Activated naive CD8-positive, alpha-beta T cell treated with anti-CD3 and anti-CD28 coated beads, Interleukin-2, amount 10 ng/mL, durations not matched to agents 7 days and 5 days (primary cell): ENCODE measurements around the gene GALNT2. TPM values are rescaled to one million over a fixed set of nuclear protein-coding genes. Genes with fewer than 3 reads are reported as not detected.

ENCODE experiments used
- ATAC-seq: fragments of 150-1000 bp; cut with Tn5 transposase; one replicate; pipeline ENCODE4 v1.10.0; 2021; ENCODE audit warnings: low read depth, moderate library complexity
- POLR2A ChIA-PET: fragments of 350-600 bp; sonication (Branson Sonifier 250); formaldehyde crosslinking; loops from one replicate; lab custom pipeline; 2021; ENCODE audit warnings: antibody characterized with exemption; lab: Charles Lee
- DNase-seq: peaks from one replicate; pipeline ENCODE4 v3.0.0; 2021
- H3K27ac Mint-ChIP-seq: one replicate; pipeline ENCODE4 v1.8.0; 2022; ENCODE audit warnings: mild to moderate bottlenecking, mixed read lengths
- H3K27me3 Mint-ChIP-seq: one replicate; pipeline ENCODE4 v1.8.0; 2022; ENCODE audit warnings: mild to moderate bottlenecking, moderate library complexity, mixed read lengths
- H3K36me3 Mint-ChIP-seq: one replicate; pipeline ENCODE4 v1.8.0; 2021; ENCODE audit warnings: mild to moderate bottlenecking, mixed read lengths
- H3K4me1 Mint-ChIP-seq: one replicate; pipeline ENCODE4 v1.8.0; 2021; ENCODE audit warnings: mixed read lengths
- H3K4me3 Mint-ChIP-seq: one replicate; pipeline ENCODE4 v1.8.0; 2022; ENCODE audit warnings: mild to moderate bottlenecking, moderate library complexity, mixed read lengths
- H3K9me3 Mint-ChIP-seq: one replicate; pipeline ENCODE4 v1.8.0; 2021; ENCODE audit warnings: mixed read lengths
- total RNA-seq, 2 experiments: library from RNA; stranded (reverse); gene quantifications; one replicate each; pipeline ENCODE4 v1.2.3, GENCODE V29; 2021

The GALNT2 gene
- total RNA-seq, 2 experiments from 2014 or later: 25.3 to 29.0 TPM

DNA sequence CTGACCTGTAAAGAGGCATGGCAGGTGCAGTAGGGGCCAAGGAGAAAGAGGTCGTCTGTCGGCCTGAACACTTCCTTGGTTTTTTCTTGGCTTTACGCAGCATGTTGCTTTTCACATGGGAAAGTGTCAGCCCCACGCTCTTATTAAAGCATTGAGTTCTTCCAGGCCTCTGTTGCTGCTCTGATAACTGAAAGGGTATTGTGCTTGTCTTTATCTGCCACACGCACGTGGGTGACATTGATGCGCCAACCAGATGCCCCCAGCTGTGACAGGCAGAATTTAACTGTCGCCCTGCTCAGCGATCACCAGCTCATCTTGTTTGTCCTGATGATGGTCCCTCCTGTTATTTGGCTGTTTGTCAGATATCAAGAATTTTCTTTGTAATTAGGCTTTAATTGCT is 76.5 kb downstream of the GALNT2 start:
- POLR2A ChIA-PET: no interaction called here
- no peaks in the 10 kb centered on the region for H3K9me3 Mint-ChIP-seq
- ATAC-seq: no peak
- peaks cover 33% of the 10 kb centered on the region for H3K4me1 Mint-ChIP-seq
- no peak overlapping the region for H3K27ac Mint-ChIP-seq
- H3K36me3 Mint-ChIP-seq: no peaks in the 10 kb centered on the region
- no peak overlapping the region for H3K4me3 Mint-ChIP-seq
- DNase-seq: no peak
- H3K27me3 Mint-ChIP-seq: no peaks in the 10 kb centered on the region

DNA sequence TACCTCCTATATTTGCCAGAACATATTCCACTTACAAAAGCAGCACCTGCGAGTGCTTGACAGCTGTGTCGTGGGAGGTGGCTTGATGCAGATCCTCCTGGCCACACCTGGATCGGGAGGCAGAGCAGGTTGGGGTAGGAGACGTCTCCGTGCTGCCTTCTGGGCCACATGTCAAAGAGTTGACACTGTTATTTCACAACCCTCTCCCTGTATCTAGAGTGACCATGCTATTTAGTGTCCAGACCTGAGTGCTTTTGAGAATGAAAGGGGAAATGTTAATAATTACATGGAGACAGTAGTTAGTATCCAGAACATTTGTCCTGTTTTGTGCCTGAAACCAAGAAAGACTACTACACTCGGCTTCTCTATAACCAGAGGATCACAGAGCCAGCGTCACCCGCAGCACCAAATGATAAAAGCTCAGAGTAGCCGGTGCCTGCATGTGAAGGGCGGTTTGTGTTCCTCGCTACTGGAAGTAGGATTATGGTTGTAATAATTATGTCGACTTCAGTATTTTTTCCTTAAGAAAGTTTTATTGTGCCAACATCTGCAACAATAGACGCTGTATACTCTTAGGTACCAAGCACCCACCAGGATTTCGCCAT is 77.1 kb downstream of the GALNT2 start:
- DNase-seq (no peak), ATAC-seq (no peak)
- Mint-ChIP-seq H3K9me3 (no peaks in the 10 kb centered on the region), H3K27me3 (no peaks in the 10 kb centered on the region), H3K4me3 (no peak overlapping the region), H3K27ac (no peak overlapping the region), H3K4me1 (peaks cover 32% of the 10 kb centered on the region), H3K36me3 (no peaks in the 10 kb centered on the region)
- POLR2A ChIA-PET: no interaction called here

DNA sequence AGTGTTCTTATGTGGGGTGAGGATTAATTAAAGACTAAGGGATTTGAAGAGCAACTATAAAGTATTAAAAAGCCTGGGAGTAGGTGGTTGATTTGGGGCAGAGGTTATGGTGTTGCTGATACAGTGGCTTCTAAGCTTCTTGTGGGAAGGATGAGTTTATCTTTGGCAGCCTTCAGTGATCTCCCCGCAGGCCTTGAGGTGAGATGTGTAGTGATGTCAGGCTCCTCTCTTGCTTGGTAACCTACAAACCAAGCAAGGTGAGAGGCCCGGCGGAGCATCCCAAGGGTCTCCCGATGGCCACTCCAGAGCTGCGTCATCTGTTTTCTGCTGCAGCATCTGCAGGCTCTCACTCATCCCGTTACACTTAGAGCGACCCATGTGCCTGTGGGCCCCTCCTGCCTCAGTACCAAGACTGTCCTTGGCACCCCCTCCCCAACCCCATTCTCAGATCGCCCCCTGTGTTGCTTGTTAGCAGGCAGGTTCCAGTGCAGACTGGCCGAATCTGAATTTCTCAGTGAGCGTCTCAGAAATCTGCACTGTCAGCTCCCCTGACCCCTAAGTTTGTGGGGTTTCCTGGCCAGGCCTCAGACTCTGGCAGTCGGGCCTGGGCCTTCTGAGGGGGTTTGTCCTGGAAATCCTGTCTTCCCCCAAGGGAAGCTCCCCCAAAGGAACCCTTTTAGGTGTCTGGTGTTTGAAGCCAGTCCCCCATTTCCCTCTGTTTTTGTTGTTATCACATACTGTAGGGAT is 77.9 kb downstream of the GALNT2 start:
- Mint-ChIP-seq H3K4me1 (peaks cover 40% of the 10 kb centered on the region), H3K9me3 (no peaks in the 10 kb centered on the region), H3K36me3 (no peaks in the 10 kb centered on the region), H3K27ac (no peak overlapping the region), H3K27me3 (no peaks in the 10 kb centered on the region), H3K4me3 (no peak overlapping the region)
- no peak for DNase-seq
- POLR2A ChIA-PET: no interaction called here
- no peak for ATAC-seq

DNA sequence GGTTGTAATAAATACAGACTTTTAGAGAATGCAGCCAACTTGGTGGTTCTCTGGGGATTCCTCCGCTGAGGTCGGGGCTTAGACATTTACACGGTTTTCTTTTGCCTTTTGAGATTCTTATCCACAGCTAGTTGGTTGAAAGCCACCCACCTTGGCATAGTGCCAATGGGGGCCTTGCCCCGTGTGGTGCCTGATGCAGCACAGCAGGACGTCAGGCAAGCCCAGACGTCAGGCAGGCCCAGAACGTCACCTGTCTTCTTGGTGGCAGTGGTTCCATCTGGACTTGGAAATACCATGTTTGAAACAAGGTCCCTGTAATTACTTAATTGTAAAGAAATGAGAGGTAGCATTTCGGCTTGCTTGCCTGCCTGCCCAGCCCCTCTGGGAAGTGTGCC is 78.5 kb downstream of the GALNT2 start:
- no peak overlapping the region for H3K4me3 Mint-ChIP-seq
- H3K4me1 Mint-ChIP-seq: peaks cover 44% of the 10 kb centered on the region
- ATAC-seq (no peak), DNase-seq (no peak)
- no peaks in the 10 kb centered on the region for H3K27me3 Mint-ChIP-seq
- H3K36me3 Mint-ChIP-seq: no peaks in the 10 kb centered on the region
- POLR2A ChIA-PET: no interaction called here
- no peaks in the 10 kb centered on the region for H3K9me3 Mint-ChIP-seq
- no peak overlapping the region for H3K27ac Mint-ChIP-seq

DNA sequence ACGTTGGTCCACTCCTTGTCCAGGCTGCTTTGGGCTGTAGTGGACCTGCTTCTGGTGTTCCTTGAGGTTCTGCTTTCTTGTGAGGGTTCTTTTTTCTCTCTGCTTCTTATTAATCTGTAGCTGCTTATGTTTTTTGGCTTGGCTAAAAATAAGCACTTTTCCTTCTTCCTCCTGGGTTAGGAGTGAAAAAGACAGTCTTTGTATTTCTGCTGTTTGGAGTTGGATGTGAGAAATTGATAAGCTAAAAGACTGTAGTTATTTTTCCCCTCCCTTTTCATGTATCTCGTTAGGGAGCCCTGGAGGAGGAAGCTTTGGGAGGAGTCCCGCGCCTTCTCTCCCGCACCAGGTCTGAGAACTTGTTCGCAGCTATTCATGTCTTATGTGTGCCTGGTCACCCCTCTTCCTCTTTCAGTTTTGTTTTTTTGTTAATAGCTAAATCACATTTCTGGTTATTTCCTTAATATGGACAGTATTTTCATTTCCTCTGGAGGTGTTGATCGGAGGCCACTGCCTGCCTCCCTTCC is 79.0 kb downstream of the GALNT2 start:
- H3K4me3 Mint-ChIP-seq: no peak overlapping the region
- DNase-seq (no peak), ATAC-seq (no peak)
- no peaks in the 10 kb centered on the region for H3K27me3 Mint-ChIP-seq
- POLR2A ChIA-PET: no interaction called here
- H3K27ac Mint-ChIP-seq: no peak overlapping the region
- H3K9me3 Mint-ChIP-seq: no peaks in the 10 kb centered on the region
- H3K36me3 Mint-ChIP-seq: no peaks in the 10 kb centered on the region
- H3K4me1 Mint-ChIP-seq: peaks cover 39% of the 10 kb centered on the region

DNA sequence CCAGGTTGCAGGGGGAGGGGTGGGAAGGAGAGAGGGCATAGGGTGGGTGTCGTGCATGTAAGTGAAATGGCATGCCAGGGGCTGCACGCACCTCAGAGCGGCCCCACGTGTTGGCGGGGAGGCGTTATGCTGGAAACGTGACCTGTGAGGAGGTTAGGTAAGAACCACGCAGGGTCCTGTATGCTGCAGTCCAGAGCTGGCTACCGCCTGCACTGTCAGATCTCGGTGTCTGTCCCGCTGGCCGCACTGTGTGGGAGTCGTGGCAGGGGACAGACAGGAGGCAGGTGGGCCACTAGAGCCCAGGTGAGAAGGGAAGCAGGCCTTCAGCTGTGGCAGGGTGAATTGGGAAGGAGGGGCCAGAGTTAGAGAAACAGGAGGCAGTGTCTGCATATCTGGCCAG is 79.7 kb downstream of the GALNT2 start:
- H3K9me3 Mint-ChIP-seq: no peaks in the 10 kb centered on the region

DNA sequence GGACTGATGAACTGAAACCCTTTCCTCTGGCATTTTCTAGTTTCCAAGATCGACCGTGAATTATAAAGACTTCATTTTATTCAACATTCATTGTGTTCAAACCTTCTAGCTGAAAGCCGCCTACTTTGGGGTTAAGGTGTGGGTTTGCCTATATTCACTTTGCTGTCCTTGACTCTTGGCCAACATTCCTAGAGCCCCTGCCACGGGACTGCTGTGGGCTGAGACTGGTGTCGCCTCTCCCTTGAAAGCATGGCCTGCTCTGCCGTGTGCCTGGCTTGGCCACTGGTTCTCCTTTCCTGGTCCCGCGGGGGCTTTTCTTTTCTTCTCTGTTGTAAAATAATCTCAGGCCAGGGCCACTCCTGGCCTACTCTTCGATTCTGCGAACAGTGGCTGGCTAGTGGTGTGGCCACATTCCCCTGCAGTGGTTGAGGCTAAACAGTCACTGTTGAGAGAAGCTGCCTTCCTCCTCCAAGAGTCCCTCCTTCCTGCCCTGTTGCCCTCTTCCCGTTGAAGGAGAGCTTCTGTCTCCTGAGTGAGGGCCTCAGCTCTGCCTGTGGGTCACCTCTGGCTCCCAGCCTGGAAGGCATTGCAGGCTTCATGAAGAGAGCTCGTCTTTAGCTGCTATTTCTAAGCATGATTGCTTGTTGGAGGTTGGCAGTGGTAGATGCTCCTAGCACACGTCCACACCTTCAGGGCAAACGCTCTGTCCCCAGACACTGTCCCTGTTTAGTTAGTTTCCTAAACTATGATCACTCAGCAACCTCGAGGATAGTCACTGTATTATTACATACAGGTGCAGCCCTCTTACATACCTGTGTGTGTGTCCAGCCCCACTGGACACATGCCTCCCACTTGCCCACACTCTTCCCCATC is 80.5 kb downstream of the GALNT2 start:
- Mint-ChIP-seq H3K9me3 (no peaks in the 10 kb centered on the region), H3K27ac (no peak overlapping the region), H3K4me3 (no peak overlapping the region), H3K36me3 (no peaks in the 10 kb centered on the region), H3K4me1 (peaks cover 34% of the 10 kb centered on the region), H3K27me3 (no peaks in the 10 kb centered on the region)
- POLR2A ChIA-PET: no interaction called here
- DNase-seq (no peak), ATAC-seq (no peak)

More for the DNA sequence above, 79.7 kb downstream of the GALNT2 start:
- H3K27ac Mint-ChIP-seq: no peak overlapping the region
- ATAC-seq: no peak
- no peak overlapping the region for H3K4me3 Mint-ChIP-seq
- no peaks in the 10 kb centered on the region for H3K36me3 Mint-ChIP-seq
- DNase-seq: no peak
- no peaks in the 10 kb centered on the region for H3K27me3 Mint-ChIP-seq
- POLR2A ChIA-PET: no interaction called here
- H3K4me1 Mint-ChIP-seq: peaks cover 35% of the 10 kb centered on the region

DNA sequence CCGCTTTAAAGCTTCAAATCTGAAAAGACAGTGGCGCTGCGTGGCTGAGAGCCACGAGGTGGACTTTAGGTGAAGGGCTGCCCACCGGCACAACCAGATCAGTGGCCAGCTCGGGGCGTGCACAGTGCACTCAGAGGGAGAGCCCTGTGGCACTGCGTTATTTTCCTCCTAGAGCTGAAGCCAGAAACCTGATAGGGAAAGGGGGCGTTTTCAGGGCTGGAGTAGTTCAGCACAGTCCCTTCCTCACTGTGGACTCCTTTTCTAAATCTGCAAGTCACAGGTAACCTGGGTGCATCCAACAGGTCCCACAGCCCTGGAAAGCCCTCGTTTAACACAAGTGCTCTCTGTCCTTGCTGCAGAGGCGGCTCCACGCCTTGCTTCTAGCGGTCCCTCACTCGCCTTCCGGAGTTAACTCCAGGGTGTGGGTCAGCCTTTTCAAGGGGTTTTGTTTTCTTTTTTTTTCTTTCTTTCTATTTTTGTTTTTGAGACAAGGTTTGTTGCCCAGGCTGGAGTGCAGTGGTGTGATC is 81.2 kb downstream of the GALNT2 start:
- POLR2A ChIA-PET: no interaction called here
- no peak overlapping the region for H3K4me3 Mint-ChIP-seq
- peaks cover 31% of the 10 kb centered on the region for H3K4me1 Mint-ChIP-seq
- H3K27me3 Mint-ChIP-seq: no peaks in the 10 kb centered on the region
- ATAC-seq: no peak
- DNase-seq: no peak
- no peak overlapping the region for H3K27ac Mint-ChIP-seq
- H3K9me3 Mint-ChIP-seq: no peaks in the 10 kb centered on the region
- no peaks in the 10 kb centered on the region for H3K36me3 Mint-ChIP-seq

DNA sequence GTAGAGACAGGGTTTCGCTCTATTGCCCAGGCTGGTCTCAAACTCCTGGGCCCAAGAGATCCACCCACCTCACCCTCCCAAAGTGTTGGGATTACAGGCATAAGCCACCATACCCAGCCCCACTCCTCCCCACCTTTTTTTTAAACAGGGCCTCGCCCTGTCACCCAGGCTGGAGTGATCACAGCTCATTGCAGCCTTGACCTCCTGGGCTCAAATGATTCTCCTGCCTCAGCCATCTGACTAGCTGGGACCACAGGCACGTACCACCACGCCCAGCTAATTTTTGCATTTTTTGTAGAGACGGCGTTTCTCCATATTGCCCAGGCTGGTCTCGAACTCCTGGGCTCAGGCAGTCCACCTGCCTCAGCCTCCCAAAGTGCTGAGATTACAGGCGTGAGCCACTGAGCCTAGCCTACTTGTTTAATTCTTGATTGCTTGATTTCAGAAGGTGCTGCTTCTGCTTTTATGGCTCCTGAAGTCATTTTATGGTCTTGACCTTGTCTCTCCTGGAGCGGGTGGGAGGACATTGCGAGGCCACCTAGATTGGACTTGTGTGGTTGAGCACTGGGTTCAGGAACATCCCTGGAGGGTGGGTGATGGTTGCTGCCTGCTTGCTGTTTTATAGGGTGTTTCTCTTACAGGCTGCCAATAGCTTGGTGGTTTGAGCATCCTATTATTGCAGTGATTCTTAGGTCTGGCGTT is 81.9 kb downstream of the GALNT2 start:
- DNase-seq (no peak), ATAC-seq (no peak)
- Mint-ChIP-seq H3K27me3 (no peaks in the 10 kb centered on the region), H3K4me3 (no peak overlapping the region), H3K36me3 (no peaks in the 10 kb centered on the region), H3K9me3 (no peaks in the 10 kb centered on the region), H3K4me1 (peaks cover 31% of the 10 kb centered on the region), H3K27ac (no peak overlapping the region)
- POLR2A ChIA-PET: no interaction called here

DNA sequence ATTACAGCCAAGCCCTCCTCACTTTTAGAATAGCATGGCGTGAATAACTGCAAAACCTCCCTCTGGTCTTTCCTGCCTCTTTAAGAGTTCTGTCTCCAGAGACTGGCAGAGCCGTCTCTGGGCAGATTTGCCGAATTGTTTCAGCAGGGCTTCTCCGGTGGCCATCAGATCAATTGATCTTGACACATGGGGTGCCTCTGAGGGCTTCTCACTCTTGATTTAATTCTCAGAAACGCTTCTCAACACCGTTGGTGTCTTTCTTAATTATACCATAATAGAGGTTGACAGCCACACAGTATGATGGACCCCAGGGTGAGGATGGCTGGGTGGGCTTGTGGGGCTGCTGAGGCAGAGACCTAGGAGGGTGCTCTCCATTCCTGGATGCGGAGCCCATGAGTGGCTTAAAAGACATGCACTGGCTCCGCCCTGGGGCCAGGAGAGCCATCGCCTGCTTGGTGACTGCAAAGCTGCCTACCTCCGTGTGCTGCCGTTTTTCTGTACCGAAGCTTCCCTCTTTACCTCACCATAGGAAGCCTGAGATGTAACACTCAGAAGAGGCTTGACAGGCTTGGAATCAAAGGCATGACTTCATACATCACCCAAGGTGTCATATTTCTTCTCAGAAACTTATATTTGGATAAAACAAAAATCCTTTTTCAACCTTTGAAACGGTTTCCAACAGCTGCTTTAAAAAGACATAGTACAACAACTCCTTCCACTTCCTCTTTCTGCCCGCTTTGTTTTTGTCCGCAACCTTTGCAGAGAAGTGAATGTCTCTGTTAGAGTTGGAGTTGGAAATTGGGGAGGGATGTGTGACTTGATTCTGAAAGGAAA is 82.9 kb downstream of the GALNT2 start:
- Mint-ChIP-seq H3K27me3 (no peaks in the 10 kb centered on the region), H3K36me3 (no peaks in the 10 kb centered on the region), H3K4me1 (peaks cover 26% of the 10 kb centered on the region), H3K9me3 (no peaks in the 10 kb centered on the region), H3K4me3 (peak overlapping the region; percentile 56), H3K27ac (peak overlapping the region; percentile 52)
- peak; percentile 56 for ATAC-seq
- POLR2A ChIA-PET: no interaction called here
- DNase-seq: no peak

DNA sequence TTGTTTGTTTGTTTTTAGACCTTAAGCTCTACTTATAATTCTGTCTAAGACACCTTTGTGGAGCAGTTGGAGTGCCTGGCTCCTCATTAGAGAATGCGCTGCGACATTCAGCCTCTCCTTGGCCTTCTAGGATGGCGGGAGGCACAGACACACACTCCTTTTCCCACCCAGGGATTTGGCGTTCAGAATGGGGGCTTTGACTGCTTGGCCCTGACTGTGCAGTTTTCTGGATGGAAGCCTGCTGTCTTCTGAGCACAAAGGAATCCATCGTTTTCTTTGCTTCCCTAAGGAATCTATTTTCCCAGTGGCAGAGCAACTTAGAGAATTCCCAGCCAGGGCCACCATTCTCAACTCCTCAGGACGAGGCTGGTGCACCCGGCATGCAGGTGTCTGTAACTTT is 83.6 kb downstream of the GALNT2 start:
- POLR2A ChIA-PET: no interaction called here
- Mint-ChIP-seq H3K4me3 (peak overlapping the region; percentile 56), H3K27ac (peak overlapping the region; percentile 52), H3K9me3 (no peaks in the 10 kb centered on the region), H3K27me3 (no peaks in the 10 kb centered on the region), H3K4me1 (peaks cover 28% of the 10 kb centered on the region), H3K36me3 (peaks cover under 1% of the 10 kb centered on the region)
- DNase-seq: no peak
- no peak for ATAC-seq

DNA sequence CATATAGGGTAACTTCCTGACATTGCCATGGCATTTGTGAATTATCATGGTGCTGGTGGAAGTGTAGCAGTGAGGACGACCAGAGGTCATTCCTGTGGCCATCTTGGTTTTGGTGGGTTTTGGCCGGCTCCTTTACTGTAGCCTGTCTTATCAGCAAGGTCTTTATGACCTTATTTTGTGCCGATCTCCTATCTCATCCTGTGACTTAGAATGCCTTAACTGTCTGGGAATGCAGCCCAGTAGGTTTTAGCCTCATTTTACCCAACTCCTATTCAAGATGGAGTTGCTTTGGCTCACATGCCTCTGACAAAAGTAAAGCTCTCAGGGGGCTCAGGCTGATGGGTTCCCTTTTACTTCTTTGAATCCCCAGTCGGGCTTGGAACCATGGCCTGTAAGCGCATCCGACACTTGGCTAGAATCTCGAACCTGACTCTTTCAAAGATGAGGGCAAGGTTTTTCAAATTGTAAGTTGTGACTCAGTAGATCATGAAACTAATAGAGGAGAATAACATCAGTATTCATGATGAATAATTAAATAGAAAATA is 85.0 kb downstream of the GALNT2 start:
- Mint-ChIP-seq H3K4me1 (peaks cover 33% of the 10 kb centered on the region), H3K27ac (no peak overlapping the region)

More for the DNA sequence above, 85.0 kb downstream of the GALNT2 start:
- Mint-ChIP-seq H3K27me3 (no peaks in the 10 kb centered on the region), H3K9me3 (no peaks in the 10 kb centered on the region), H3K36me3 (peaks cover 4% of the 10 kb centered on the region), H3K4me3 (no peak overlapping the region)
- DNase-seq: no peak
- no peak for ATAC-seq
- POLR2A ChIA-PET: no interaction called here
